GM12878 (cell line): Measurements from ENCODE around the gene SMOC2. TPM values are rescaled to one million over a fixed set of nuclear protein-coding genes. Genes with fewer than 3 reads are reported as not detected.

Experiments used
- ATF2 ChIP-seq: IDR thresholded peaks from 2 replicates; pipeline ENCODE4 v1.6.1; 2012; ENCODE audit warnings: low read length, inconsistent platforms
- CTCF ChIP-seq, 3 experiments: IDR thresholded peaks in 2 of 3; conservative IDR thresholded peaks in 1 of 3; 2 replicates each; pipeline ENCODE4 v1.5.1; 2011; ENCODE audit warnings: low read depth in 3 of 3, low read length in 3 of 3, mild to moderate bottlenecking in 3 of 3, control low read depth in 2 of 3, moderate library complexity in 2 of 3, inconsistent platforms in 1 of 3, mixed read lengths in 1 of 3; ENCODE audit not compliant: control insufficient read depth in 2 of 3, insufficient read depth in 1 of 3; ENCODE audit errors: extremely low read depth in 1 of 3
- MTA3 ChIP-seq: IDR thresholded peaks from 2 replicates; pipeline ENCODE4 v1.6.1; 2012; ENCODE audit warnings: low read length, inconsistent platforms, borderline replicate concordance
- NFIC ChIP-seq: IDR thresholded peaks from 2 replicates; pipeline ENCODE4 v1.6.1; 2012; ENCODE audit warnings: low read depth, mild to moderate bottlenecking, inconsistent platforms, low read length, moderate library complexity
- NR2C1 ChIP-seq: fragments of 450-650 bp; IDR thresholded peaks from 2 replicates; pipeline ENCODE4 v1.6.1; 2017; ENCODE audit warnings: antibody characterized with exemption, mild to moderate bottlenecking, moderate library complexity
- RELB ChIP-seq: fragments of 450-650 bp; IDR thresholded peaks from 2 replicates; pipeline ENCODE4 v1.6.1; 2017; ENCODE audit warnings: low read depth, mild to moderate bottlenecking, moderate library complexity
- RFX5 ChIP-seq: IDR thresholded peaks from 2 replicates; pipeline ENCODE4 v1.6.1; 2011; ENCODE audit warnings: low read depth, low read length, improper control_type of control experiment
- polyA plus RNA-seq, 11 experiments: library from polyadenylated mRNA; depleted of rRNA in 4 of 11; unstranded in 6 of 11; stranded (reverse) in 5 of 11; fragments of >200 nt; fragmentation: Nextera tagmentation in 4 of 11; fragmentation: Illumina TruSeq in 1 of 11; extraction: Ambion mirVana in 4 of 11; extraction: Trizol in 1 of 11; gene quantifications; 1 replicate in 1 of 11; 2 replicates in 10 of 11; pipeline versions ENCODE4 v1.2.1 to v1.2.3, GENCODE V29; 2011 to 2016; ENCODE audit warnings: inconsistent platforms in 2 of 11, missing spikeins in 2 of 11, low read depth in 1 of 11
- total RNA-seq, 4 experiments: library from RNA; depleted of rRNA in 3 of 4; stranded (reverse); fragments of >200 nt in 3 of 4; fragmentation: Illumina TruSeq in 1 of 4; extraction: Trizol in 1 of 4; gene quantifications; 2 replicates each; pipeline versions ENCODE4 v1.2.1 to v1.2.3, GENCODE V29; 2013 to 2021

Gene SMOC2
- total and polyA plus RNA-seq, 10 of the 15 experiments (the other 5 are each of a cell fraction or from before 2014, with no cell fraction given), result 0.10 to 0.12 TPM; not detected in 8

- TF ChIP-seq CTCF (IDR thresholded peaks at IDR 0.05 in 2 of 3, conservative IDR thresholded peaks at IDR 0.05 in 1 of 3; ENCODE audit: control insufficient read depth in 2 of 3, extremely low read depth in 1 of 3, insufficient read depth in 1 of 3, low read depth in 3 of 3, low read length in 3 of 3) (no peak), NFIC (no peak), ATF2 (no peak), RFX5 (no peak), MTA3 (no peak), NR2C1 (no peak), RELB (no peak)
- TF ChIP-seq, all 136 proteins: peak for 0
These were observed 234.4 kb downstream of the SMOC2 start (continued) for GRCh38 chr6:168675375-168675774.
